GM19240 (cell line): ENCODE results near the gene CARD11.
"Not testable (repeated sequence)": the region's sequence is repeated elsewhere in the genome, so short reads cannot be mapped to it uniquely, and the experiment has no call there.

Experiments
- DNase-seq: peaks from one replicate; pipeline ENCODE4 v3.0.0; 2011; ENCODE audit warnings: low spot score; ENCODE audit not compliant: insufficient read length

CARD11 gene

GRCh38 chr7:3021825-3022224 is 21.8 kb downstream of the CARD11 start:
- no peak for DNase-seq

GRCh38 chr7:3021224-3021623 is 22.4 kb downstream of the CARD11 start:
- DNase-seq = not testable (repeated sequence)

- no peak for DNase-seq
Measured at GRCh38 chr7:3020416-3020815, 23.3 kb downstream of the CARD11 start.

GRCh38 chr7:3019801-3020200 is 23.9 kb downstream of the CARD11 start:
- no peak for DNase-seq

- DNase-seq = no peak
Measured at GRCh38 chr7:3013975-3014792, 29.5 kb downstream of the CARD11 start.

GRCh38 chr7:3011211-3011852 is 32.3 kb downstream of the CARD11 start:
- no peak for DNase-seq

GRCh38 chr7:3010161-3010560 is 33.5 kb downstream of the CARD11 start:
- DNase-seq = no peak

GRCh38 chr7:3009086-3009485 is 34.6 kb downstream of the CARD11 start:
- no peak for DNase-seq

GRCh38 chr7:3008386-3008785 is 35.3 kb downstream of the CARD11 start:
- DNase-seq = no peak

- no peak for DNase-seq
Measured at GRCh38 chr7:3007696-3008095, 36.0 kb downstream of the CARD11 start.

- DNase-seq = no peak
Measured at GRCh38 chr7:3005257-3005656, 38.4 kb downstream of the CARD11 start.

GRCh38 chr7:3003936-3004335 is 39.7 kb downstream of the CARD11 start:
- DNase-seq = no peak

- DNase-seq = no peak
Measured at GRCh38 chr7:3002631-3003030, 41.0 kb downstream of the CARD11 start.

GRCh38 chr7:3000566-3000965 is 43.1 kb downstream of the CARD11 start:
- no peak for DNase-seq

- DNase-seq = no peak
Measured at GRCh38 chr7:2999078-2999500, 44.6 kb downstream of the CARD11 start.

GRCh38 chr7:2997014-2997413 is 46.7 kb downstream of the CARD11 start:
- DNase-seq = no peak

GRCh38 chr7:2996141-2996540 is 47.5 kb downstream of the CARD11 start:
- no peak for DNase-seq

- no peak for DNase-seq
Measured at GRCh38 chr7:2993868-2994267, 49.8 kb downstream of the CARD11 start.

GRCh38 chr7:2993396-2993795 is 50.3 kb downstream of the CARD11 start:
- no peak for DNase-seq

- DNase-seq = no peak
Measured at GRCh38 chr7:2990949-2991470, 52.7 kb downstream of the CARD11 start.

- no peak for DNase-seq
Measured at GRCh38 chr7:2986561-2986960, 57.1 kb downstream of the CARD11 start.

GRCh38 chr7:2985866-2986265 is 57.8 kb downstream of the CARD11 start:
- no peak for DNase-seq

GRCh38 chr7:2984091-2984490 is 59.6 kb downstream of the CARD11 start:
- no peak for DNase-seq
